ENCODE data around the gene PLEKHB2.
"Not testable (repeated sequence)": the region's sequence is repeated elsewhere in the genome, so short reads cannot be mapped to it uniquely, and the experiment has no call there.

GRCh38 chr2:131165562-131165961 is 60.4 kb downstream of the PLEKHB2 start:
- TF ChIP-seq, protein P1, sequence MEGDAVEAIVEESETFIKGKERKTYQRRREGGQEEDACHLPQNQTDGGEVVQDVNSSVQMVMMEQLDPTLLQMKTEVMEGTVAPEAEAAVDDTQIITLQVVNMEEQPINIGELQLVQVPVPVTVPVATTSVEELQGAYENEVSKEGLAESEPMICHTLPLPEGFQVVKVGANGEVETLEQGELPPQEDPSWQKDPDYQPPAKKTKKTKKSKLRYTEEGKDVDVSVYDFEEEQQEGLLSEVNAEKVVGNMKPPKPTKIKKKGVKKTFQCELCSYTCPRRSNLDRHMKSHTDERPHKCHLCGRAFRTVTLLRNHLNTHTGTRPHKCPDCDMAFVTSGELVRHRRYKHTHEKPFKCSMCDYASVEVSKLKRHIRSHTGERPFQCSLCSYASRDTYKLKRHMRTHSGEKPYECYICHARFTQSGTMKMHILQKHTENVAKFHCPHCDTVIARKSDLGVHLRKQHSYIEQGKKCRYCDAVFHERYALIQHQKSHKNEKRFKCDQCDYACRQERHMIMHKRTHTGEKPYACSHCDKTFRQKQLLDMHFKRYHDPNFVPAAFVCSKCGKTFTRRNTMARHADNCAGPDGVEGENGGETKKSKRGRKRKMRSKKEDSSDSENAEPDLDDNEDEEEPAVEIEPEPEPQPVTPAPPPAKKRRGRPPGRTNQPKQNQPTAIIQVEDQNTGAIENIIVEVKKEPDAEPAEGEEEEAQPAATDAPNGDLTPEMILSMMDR (IDR thresholded peaks at IDR 0.05), result not testable (repeated sequence)
- not testable (repeated sequence) for TF ChIP-seq POLR2A (IDR thresholded peaks at IDR 0.05)
